GM18508 (cell line): Measurements from ENCODE around the gene MEG3.

ENCODE experiments used
- ATAC-seq: cut with Tn5 transposase; IDR thresholded peaks from one replicate; pipeline ENCODE4 v1.9.1; 2021; ENCODE audit warnings: moderate number of reproducible peaks; ENCODE audit not compliant: insufficient read depth, unreplicated experiment

The MEG3 gene

GRCh38 chr14:100825713-100826331, at the start of gene MEG3:
Gene MEG3, plus strand, starts transcription at chr14:100826118.
- no peak for ATAC-seq

DNA sequence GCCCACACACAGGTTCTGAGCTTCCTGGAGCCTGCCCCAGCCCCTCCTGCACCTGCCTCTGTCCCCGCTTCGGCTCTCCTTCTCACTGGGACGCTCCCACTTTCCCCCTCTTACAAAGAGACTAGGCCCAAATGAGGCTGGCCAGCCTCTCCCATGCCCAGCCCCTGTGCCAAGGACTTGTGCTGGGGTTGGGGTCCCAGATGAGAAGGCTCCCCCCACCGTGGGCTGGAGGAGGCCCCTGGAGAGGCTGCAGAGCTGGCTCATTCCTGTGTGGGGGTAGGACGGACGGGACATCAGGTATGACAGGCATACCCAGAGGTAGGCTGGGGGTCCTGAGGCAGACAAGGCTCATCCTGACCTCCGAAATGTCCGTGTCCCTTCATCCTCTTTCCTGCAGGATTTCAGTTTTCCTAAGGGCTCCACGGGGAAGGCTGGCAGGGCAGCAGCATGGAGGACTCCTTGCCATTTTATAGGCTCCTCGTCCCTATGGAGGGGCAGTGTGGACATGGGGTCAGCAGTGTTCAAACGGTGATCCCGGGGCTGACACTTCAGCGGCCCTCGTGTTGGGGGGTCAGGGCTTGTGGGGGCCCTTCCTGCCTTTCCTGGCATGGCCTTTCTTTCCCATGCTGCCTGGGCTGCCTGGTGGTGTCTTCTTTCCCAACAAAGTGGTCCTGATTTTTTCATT, 49.1 kb upstream of the MEG3 start:
- ATAC-seq = no peak

- no peak for ATAC-seq
These were observed 48.5 kb upstream of the MEG3 start for GRCh38 chr14:100777366-100777817.

DNA sequence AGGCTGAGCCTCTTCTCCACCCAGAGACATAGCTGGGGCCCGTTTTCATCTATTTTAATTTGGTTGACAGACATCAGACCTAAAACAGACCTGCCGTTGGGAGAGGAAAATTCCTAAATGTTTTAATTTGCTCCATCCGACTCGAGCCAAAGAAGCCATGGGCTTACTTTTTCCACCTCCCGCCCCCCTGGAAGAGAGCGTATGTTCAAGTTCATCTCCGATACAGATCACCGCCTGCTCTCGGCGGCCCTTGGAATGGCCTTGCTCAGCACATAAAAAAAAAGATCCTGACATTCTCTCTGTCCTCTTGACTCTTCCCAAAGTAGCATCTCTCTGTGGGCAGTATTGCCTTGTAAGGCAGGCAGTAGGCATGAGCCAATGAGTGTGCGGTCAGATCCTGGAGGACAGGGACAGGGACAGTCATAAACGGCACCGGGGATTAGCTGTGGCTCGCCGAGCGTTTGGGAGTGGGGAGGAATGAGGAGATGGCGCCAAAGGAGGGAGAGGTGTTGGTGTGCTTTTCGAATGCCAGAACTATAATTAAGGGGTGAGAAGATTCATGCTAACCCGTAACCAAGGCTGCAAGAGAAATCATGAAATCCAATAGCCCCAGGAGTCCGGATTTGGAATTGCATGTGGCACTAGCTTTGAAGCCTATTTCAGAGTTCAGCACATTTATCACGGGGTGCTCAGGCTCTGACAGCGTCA, 47.9 kb upstream of the MEG3 start:
- ATAC-seq = no peak

GRCh38 chr14:100778526-100778882, 47.4 kb upstream of the MEG3 start:
- ATAC-seq = no peak

- no peak for ATAC-seq
These were observed 46.8 kb upstream of the MEG3 start for GRCh38 chr14:100778951-100779690.

DNA sequence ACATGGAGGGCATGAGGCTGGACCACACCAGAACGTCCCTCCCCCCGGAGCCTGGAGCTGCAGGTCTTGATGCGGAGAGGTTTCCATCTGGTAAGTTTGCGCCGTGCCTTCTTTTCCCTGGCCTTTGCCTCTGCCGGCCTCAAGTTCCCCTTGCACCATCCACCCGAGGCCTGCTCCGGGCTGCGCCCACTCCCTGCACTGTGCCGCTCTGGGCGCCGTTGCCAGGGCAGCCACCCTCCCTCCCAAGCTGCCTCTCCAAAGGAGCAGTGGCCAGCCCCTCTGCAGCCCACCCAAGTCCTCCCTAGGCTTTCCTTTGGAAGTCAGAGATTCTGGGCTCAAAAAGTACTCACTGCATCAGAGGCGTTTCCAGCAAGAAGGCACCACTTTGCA, 46.2 kb upstream of the MEG3 start:
- no peak for ATAC-seq

GRCh38 chr14:100780246-100780645, 45.7 kb upstream of the MEG3 start:
- no peak for ATAC-seq

GRCh38 chr14:100780646-100781355, 45.1 kb upstream of the MEG3 start:
- no peak for ATAC-seq

DNA sequence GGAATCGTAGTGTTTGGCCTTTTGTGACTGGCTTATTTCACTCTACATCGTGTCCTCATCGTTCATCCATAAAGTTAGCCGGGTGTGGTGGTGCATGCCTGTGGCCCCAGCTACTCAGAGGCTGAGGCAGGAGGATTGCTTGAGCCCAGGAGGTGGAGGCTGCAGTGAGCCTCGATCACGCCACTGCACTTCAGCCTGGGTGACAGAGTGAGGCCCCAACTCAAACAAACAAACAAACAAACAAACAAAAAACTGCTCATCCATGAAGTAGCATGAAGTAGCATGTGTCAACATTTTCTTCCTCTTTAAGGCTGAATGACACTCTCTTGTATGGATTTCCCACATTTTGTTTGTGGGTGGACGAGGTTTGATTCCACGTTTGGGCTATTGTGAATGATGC, 44.0 kb upstream of the MEG3 start:
- ATAC-seq = no peak

GRCh38 chr14:100782516-100783320, 43.2 kb upstream of the MEG3 start:
- ATAC-seq = no peak

DNA sequence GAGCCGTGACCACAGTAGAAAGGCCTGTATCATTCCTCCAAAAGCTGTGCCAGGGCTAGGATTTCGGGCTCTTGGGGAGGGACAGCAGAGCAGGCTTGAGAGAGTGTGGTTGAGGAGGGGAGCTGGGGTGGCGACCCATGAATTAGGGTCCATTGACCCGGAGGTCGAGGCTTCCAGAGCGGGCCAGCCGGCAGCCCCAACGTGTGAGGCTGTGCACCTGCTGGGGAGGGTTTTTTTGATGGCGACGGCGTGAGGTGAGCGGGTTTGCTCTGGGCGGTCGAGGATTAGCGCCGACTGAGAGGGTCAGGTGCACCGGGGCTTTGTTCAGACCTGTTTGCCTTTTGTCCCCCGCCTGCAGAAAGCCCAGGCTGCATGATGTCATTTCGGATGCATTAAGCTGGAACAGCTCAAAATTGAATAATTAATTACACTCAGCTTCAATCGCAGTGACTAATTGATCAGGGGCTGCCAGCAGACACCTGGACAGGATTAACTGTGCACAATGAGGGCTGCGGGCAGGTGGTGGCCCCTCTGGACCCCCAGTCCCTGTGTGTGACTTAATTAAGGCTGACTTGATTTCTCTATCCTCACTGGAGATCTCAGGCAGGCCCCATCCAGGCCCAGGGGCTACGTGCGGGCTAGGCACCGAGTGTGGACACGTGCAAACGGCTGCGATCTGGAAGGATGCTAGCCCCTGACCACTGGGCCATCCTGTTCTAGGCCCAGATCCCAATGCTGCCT, 42.1 kb upstream of the MEG3 start:
- no peak for ATAC-seq

DNA sequence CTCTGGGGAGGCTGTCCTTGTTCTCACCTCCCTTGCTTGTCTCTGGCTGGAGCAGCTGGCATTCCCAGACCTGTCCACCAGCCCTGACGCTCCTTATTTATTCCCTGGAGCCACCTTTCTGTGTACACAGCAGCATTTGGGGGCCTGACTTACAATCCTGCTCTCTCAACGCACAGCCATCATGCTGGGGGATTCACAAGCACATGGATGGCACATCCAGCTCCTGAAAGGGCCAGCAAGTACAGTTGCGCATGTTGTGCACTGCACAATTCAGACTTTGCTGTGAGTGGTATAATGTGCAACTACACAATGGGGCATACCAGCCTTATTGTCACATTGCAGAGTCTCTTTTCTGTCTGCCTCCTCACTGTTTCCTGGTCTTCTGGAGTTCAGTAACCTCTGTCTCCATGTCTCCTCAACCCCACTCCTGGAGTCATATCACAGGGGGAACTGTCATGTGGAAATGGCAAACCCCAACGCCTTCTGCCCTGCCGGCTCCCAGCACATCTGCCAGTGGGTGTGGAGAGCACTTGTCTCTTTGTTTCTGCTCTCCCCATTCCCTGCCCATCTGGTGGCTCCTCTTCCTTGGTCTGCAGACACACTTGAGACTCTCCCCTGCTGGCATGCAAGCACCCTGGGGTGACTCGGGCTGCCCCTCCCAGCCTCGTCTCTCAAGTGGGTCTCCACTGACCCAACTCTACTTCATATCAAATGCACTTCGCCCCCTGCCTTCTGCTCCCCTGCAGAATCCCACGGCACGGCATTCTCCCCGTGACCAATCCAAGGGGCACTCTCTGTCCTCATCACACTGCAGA, 41.2 kb upstream of the MEG3 start:
- ATAC-seq = no peak

- no peak for ATAC-seq
These were observed 40.6 kb upstream of the MEG3 start for GRCh38 chr14:100785338-100785615.

DNA sequence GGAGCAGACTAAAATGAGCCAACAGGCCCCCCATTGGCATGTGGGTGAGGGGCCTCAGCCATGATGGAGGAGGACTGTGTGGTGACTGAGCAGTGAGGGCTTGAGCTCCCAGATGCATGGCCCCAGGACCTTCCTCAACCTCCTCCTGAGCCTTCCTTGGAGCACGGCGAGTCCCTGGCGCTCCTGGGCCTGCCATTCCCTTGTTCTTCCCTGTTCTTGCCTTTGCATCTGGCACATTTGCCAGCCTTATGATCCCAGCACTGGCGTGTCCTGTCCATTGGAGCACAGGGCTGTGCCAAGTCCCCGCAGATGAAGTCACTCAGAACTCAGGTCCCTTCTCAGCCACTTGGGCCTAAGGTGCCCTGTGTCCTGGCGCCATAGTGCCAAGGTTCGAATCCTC, 40.3 kb upstream of the MEG3 start:
- no peak for ATAC-seq

DNA sequence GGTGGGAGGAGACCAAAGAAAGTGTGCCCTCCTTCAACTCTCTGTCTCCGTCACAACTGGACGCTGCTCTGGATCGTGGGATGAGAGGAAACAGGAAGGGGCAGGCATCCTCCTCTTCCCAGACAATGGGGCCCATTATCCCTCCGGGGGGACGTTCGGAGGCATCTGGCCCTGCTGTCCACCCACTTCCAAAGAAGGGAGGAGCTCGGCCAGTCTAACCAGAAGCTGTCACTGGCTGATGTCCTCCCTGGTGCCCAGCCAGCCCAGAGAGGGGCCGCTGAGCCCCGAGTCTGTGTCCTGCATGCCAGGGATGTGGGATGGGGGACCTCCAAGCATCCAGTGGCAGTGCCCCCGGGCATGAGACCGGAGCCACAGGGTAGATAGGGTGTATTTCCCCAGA, 39.8 kb upstream of the MEG3 start:
- no peak for ATAC-seq

GRCh38 chr14:100786576-100787219, 39.2 kb upstream of the MEG3 start:
- ATAC-seq = no peak

- no peak for ATAC-seq
These were observed 38.3 kb upstream of the MEG3 start for GRCh38 chr14:100787659-100788058.
